Activated T-cell treated with anti-CD3 and anti-CD28 coated beads for 48 hours (primary cell): ENCODE measurements around the gene SEZ6L.
A peak's percentile ranks its signal among the peaks of the same experiment; 100 is the strongest.
"Not testable (repeated sequence)": the region's sequence is repeated elsewhere in the genome, so short reads cannot be mapped to it uniquely, and the experiment has no call there.

ENCODE experiments used
- DNase-seq: peaks from one replicate; pipeline ENCODE4 v3.0.0-alpha.2; 2020; ENCODE audit warnings: low read depth

Gene SEZ6L

DNA sequence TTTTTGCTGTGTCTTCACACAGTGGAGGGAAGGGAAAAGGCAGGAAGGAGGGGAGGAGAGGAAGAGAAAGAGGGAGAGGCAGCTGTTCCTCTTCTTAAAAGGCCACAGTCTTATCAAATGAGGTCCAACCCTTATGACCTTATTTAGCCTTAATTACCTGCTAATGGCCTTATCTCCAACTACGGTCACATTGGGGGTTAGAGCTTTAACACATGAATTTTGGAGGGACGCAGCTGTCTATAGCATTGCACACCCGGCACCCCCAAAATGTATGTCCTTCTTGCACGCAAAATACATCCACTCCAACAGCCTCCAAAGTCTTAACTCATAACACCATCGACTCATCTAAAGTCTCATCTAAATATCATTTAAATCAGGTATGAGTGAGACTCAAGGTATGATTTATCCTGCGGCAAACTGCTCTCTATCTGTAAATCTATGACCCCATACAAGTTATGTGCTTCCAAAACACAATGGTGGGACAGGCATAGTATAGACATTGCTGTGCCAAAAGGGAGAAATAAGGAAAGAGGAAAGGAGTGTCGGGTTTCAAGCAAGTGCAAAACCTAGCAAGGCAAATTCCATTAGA, 214.8 kb downstream of the SEZ6L start:
- no peak for DNase-seq

DNA sequence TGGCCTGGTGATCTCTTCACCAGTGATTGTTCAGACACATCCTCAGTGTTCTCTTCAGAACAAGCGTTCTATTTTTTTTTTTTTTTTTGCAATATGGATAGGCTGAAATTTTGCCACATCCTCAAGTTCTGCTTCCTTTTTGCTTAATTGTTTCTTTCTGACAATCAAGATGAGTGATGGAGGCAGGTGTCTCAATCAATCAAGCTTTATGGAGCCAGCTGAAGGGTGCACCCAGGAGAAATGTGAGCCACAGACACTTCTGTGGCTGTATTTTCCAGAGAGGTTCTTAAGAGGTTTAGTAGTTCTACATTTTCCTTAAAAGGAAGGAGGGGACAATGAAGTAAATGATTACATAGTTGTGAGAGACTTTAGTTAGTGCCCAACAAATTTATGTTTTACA, 215.9 kb downstream of the SEZ6L start:
- DNase-seq, result no peak

DNA sequence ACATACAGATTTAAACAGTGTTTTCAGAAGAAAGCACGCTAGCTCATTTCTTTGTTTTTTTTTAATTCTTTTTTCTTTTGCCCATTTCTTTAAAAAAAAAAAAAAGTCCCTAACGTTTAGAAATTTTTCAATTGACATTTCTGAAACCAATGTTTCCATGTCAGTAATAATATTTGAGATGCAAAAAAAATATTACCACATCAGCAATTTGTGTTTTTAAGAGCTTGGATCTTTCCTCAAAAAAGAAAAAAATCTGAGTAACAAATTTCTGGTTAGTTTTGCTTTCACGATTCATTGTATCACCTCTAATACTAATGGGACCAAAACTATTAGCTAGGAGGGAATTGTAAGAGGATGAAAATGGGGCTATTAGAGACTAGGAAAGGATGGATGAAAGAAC, 219.9 kb downstream of the SEZ6L start:
- no peak for DNase-seq

DNA sequence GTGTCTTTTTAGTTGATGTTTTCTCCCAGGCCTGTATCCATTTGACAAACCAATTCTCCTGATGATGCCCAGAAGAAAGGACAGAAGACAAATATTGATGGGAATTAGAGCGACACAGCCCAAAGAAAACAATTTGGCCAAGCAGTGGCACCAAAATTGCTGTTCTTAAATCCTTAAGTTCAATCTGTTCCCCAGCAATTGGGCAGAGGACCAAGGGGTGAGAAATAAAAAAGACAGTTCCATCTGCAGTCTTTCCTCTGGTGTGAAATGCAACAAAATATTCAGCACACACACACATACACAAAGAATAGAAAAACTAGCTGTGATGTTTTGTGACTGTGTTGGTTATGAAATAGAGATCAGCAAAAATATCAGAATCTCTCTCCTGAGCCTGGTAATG, 221.8 kb downstream of the SEZ6L start:
- no peak for DNase-seq

DNA sequence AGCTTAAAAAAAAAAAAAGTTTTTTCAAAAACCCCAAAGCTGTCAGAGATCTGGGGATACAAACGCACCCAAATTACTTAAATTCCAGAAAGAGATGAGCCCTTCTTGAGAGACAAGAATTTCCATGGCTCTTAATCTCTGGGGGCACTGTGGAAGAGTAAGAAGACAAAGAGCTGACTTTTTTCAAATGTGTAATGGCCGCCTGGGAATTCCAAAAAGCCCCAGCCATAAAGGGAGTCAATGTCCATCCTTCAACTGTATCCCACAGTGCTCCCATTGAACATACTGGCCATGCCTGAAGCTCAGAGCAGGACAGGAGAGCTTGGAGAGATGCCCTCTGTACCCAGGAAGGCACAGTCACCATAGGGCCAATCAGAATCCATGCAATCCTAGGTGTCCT, 222.4 kb downstream of the SEZ6L start:
- no peak for DNase-seq

DNA sequence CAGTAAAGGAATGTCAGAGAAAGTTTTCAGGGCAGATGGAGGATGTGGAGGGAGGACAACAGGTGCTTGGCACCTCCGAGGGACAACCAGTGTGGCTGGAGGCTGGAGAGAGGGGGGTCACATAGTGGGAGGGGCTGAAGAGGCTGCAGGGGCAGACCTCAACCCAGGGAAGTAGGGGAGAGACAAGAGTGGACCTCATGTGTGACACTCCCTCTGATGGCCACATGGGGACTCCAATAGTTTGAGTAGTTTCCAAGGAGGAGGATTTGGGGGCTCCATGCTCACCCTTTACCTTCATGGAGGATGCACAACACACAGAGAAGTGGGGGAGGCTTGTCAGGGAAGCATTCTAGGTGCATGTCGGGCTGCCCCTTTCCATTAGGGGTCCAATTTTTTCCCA, 224.7 kb downstream of the SEZ6L start:
- no peak for DNase-seq

DNA sequence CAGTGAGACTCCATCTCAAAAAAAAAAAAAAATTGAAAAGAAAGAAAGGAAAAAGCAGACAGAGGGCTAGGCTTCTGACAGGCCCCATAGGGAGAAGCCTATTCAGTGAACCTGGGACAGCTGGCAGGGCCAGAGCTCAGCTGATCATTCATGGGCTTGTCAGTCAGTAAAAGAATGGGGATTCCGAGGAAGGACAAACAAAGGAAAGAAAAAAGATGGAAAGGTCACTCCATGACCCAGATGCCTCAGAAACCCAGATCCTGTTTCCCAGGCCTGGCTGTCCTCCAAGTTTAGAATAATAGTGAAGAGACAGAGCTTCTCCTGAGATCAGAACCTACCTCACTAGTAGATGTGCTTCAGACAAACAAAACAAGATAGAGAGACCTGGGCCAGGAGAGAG, 225.5 kb downstream of the SEZ6L start:
- no peak for DNase-seq

DNA sequence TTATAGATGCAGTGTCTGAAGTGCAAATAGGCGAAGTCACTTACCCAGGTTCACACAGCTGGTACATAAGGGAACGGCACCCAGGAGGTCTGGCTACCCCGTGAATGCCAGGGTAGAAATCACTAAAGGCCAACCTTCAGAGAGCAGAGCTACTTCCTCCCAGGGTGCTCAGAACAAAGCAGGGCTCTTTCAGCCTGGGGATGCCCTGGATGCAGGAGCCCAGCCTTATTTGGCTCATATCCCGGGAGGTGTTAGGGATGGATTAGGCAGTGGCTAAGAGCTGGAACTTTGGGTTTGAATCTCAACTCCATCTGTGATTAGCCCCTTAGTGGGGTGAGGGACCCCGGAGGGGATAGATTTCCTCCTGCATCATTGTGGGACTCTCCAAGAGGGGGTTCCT, 226.7 kb downstream of the SEZ6L start:
- no peak for DNase-seq

DNA sequence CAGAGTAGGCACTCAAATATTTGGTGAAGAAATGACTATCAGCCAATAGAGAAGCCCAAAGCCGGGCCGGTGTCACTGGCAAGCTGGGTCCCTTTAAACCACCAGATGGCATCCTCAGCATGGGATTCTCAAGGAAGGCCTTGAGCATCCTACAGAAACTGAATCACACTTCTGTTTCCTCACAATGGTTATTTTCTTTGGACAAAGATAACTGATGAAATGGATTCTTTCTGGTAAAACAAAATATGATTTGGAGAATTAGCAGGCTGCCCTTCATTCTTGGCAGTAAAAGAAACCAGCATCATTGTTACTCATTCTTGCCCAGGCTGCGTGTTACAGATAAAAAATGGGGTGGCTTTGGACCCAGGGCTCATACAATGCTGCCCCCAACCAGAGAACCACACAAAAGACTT, 229.5 kb downstream of the SEZ6L start:
- DNase-seq, result peak; percentile 48

DNA sequence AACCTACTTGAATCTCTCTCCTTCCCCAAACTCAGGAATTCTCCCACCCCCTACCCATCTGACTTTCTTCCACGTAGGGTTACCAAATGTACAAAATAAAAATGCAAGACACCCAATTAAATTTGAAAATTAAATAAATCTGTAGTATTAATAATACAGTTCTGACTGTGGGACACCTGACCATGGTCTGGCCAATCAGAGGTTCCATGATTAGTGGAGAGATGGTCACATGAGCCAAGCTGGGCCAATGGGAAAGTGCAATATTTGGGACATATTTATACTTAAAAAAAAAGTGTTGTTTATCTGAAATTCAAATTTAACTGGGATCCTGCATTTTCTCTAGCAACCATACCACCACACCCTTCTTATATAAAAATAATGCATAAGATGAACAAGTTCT, 230.0 kb downstream of the SEZ6L start:
- no peak for DNase-seq

DNA sequence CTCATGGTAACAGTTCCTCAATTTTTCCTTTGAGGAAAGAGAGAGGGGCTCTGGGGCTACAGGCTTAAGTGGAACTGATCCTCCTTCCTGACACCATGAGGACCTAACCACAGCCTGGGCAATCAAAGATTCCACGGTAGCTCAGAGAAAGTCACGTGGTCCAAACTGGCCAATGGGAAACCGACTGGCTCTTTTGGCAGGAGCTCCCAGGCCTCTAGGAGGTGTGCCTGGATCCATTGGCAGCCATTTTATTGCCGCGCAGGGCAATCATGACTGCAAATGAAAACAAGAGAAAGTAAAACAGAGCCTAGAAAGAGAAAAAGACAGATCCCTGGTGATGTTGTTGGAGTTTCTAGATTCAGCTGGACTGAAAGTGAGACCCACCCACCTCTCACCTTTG, 232.5 kb downstream of the SEZ6L start:
- no peak for DNase-seq

DNA sequence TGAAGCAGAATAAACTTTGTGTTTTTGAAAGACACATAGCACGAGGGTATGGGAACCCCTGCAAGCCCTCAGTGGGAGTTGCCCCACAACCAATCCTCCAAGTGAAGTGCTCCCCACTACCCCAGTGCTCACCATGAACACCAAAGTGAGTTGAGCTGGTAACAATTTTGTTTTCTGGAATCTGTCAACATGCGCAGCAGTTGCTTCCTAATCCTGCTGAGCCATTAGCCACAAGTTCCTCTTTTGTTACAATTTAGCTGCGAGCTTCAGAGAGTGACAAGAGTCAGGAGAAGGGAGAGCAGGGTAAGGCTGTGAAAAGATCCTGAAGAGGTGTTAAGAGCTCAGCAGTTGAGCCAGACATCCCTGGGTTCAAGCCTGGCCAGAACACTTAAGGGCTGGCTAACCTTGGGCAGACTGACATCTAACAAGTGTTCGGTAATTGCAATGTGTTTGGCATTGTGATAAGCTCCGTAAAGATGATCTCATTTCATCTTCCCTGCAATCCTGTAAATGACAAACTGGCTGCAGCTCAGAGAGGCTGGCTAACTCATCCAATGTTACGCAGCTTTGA, 235.7 kb downstream of the SEZ6L start:
- DNase-seq, result no peak

DNA sequence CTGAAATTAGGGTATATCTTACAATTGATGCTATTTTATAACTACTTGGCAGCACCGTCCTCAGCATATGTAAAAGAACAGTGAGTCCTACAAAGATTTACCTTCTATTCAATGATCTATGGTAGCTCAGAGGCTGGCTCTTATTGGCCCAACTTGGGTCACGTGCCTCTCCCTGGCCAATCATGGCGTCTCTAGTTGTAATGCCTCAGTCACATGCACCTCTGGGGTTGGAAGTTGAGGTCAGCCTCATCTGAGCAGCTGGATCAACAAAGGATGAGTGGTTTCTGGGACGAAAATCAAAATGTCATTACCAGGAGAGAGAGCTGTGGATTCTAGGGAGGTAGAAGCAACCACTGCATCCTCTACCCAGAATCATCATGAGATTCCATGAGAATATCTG, 236.9 kb downstream of the SEZ6L start:
- no peak for DNase-seq

DNA sequence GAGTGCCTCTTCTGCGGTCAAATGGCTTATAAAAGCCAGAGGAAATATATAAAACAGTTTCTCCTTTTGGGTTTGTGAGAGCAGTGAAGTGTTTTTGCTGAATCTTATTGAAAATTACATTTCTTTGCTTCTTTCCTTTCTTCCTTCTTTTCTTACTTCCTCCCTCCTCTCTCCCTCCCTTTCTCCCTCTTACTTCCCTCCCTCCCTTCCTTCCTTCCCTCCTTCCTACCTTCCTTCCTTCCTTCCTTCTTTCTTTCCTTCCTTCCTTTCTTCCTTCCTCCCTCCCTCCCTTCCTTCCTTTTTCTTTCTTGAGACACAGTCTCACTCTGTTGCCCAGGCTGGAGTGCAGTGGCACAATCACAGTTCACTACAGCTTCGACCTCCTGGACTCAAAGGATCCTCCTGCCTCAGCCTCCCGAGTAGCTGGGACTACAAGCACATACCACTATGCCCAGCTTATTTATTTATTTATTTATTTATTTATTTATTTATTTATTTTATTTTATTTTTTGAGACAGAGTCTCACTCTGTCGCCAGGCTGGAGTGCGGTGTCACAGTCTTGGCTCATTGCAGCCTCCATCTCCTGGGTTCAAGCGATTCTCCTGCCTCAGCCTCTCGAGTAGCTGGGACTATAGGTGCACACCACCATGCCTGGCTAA, 239.4 kb downstream of the SEZ6L start:
- not testable (repeated sequence) for DNase-seq

DNA sequence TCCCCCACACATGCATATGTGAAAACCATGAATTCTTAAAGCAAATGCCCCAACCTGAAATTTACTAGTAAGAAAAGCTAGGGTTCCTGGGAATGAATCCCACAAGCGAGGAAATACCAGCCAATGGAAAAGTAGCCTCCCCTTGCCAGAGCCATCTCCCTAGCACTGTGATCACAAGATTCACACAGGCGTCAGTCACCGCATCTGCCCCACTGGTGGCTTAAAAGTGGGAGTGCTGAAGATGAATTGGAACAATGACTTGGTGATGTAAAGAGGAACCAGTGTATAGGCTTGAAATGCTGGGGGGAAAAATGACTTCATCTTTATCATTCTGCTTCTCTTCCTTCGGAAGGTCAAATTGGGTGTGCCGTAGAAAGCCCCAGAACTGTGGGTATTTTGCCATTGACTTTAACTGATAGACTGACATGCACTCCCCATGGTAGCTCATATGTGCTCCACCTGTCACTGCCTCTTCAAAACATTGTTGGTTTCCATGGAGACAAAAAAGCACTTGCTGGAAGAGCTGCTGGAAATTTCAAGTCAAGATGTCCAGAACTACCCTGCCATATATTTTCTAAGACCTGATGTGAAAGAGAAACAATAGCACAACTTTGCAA, 240.6 kb downstream of the SEZ6L start:
- no peak for DNase-seq

DNA sequence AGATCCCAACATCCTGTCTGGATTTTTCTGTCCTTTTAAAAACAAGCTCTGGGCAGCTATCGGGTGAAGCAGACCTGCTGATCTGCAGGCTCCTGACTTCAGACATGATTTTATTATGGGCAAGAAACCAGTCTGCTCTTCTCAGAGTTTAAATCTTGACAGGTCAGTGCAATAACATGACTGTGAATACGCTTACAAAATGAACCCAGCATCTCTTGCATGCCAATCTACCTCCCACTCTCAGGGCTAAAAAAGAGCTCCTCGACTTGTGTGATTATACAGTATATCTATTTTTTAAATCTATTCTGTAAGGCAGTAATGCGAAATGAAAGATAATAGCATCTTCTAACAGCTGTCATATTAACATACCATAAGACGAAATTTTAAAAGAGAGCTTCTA, 241.1 kb downstream of the SEZ6L start:
- no peak for DNase-seq

DNA sequence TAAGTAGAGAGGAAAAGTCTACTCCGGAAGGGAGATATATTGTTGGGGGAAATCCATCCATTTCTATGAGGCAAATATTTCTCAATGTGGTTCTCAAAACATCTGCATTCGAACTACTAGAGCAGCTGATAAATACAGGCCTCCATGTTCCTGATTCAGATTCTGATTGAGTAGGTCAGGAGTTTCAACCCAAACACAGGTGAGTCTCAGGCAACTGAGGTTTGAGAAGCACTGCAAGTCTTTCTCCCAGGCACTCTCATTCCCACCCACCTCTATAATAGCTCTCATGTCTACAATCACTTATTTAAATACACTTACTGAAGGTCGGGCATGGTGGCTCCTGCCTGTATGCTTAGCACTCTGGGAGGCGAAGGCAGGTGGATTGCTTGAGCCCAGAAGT, 245.1 kb downstream of the SEZ6L start:
- no peak for DNase-seq

DNA sequence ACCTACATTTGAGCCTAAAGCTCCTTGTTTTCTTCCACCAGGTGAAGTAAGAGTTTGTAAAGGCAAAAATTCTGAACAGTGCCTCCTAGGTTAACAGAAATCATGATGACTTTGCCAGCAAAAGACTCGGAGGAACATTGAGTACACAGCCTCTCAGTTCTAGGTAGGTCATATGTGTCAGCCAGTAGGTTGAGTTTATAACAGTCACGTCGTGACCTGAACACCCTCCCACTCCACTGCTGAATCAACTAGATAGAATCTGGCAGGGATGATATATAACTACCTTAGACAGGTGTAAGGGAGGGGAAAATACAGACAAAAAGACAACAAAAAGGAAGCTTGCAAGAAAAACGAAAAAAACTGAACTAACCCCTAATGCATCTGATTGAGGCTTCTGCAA, 247.0 kb downstream of the SEZ6L start:
- no peak for DNase-seq

DNA sequence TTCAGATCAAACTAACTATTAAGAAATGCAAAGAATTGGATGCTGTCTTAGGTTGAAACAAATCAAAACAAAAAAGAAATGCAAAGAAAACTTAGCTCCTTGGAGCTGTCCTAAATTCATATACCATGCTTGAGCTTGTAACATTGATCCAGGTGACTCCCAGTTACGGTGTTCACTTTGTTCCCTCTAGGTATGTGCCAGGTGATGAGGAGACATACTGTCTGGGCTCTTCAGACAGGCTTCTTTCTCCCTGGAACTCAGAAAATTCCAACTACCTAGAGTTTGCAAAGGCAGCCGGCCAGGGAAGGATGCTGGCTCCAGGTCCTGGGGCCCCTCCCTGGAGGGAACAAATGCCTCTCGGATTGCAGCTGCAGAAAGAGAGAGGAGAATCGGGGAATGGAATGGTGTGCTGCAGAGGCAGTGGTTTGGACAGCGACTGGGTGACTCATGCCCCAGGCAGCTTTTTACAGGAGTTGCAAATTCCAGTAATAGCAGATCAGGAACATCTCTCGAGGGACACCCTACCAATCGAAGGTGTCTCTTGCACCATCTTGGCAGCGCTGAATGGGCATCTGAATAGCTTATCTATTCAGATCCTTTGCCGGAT, 247.5 kb downstream of the SEZ6L start:
- no peak for DNase-seq

DNA sequence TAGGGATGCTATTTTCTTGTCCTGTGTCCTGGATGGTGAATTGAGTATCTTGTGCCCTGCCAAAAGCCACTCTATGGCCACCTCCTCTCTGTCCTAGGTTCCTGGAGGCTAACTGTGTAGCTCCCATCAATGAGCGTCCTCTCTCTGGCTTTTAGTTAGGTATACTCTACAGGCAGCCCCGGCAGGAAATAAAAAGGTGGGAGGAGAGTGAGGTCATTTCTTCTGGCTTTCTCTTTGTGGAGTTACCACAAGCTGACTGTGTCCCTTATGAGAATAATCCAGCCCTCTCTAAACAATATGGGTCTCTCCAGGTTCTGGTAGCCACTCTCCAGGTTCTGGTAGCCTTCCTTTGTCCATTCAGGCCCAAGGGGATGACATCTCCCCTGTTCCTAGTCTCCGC, 248.1 kb downstream of the SEZ6L start:
- no peak for DNase-seq

DNA sequence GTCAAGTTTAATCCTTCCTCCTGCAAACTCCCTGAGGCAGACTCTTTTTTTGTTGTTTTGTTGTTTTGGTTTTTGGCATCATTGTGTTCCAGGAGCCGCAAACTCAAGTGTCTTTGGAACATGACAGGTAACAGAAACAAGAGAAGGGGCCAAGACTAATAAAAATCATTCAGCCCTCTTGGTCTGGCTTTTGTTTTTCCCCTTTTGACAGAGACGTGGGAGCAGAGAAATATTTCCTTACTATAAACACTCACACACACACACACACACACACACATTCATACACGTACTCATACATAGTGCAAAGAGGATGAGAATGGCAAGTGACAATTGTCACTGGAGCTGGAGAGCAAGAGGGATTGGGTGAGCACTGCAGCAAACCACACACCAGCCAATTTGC, 249.4 kb downstream of the SEZ6L start:
- no peak for DNase-seq

DNA sequence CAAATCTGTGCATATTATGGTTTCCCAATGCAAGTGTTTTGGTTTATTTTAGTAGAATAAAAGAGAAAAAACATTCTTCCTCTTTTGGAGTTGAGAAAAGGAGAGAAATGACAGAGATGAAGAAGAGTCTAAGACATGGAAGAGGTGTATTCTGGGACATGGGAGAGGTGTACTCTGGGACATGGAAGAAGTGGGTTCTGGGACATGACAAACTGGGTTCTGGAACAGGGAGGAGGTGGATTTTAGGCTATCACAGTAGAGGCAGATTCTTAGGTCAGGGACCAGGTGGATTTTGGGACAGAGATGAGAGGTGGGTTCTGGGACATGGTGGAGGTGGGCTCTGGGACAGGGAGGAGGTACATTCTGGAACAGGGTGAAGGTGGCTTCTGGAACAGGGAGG, 257.7 kb downstream of the SEZ6L start:
- DNase-seq, result no peak
